ENCODE data around the gene PKIG.
"Not testable (repeated sequence)": the region's sequence is repeated elsewhere in the genome, so short reads cannot be mapped to it uniquely, and the experiment has no call there.

The PKIG gene

GRCh38 chr20:44552050-44552449 is 30.3 kb upstream of the PKIG start:
- no peaks in the 10 kb centered on the region for H3K27me3 Mint-ChIP-seq (ENCODE audit: low read depth)
- H3K4me1 Mint-ChIP-seq, result peaks cover 54% of the 10 kb centered on the region
- peak overlapping the region; percentile 78 to 84 (median 78) for H3K27ac Mint-ChIP-seq
- H3K36me3 Mint-ChIP-seq (ENCODE audit: low read depth), result no peaks in the 10 kb centered on the region
- no peaks in the 10 kb centered on the region for H3K9me3 Mint-ChIP-seq
- no peak for TF ChIP-seq CTCF (IDR thresholded peaks at IDR 0.05; ENCODE audit: unreplicated experiment in 3 of 3)
- no peak overlapping the region for H3K4me3 Mint-ChIP-seq

- H3K27me3 Mint-ChIP-seq (ENCODE audit: low read depth), result no peaks in the 10 kb centered on the region
- H3K4me1 Mint-ChIP-seq, result peaks cover 49% of the 10 kb centered on the region
- no peak for TF ChIP-seq CTCF (IDR thresholded peaks at IDR 0.05; ENCODE audit: unreplicated experiment in 3 of 3)
- H3K36me3 Mint-ChIP-seq (ENCODE audit: low read depth), result no peaks in the 10 kb centered on the region
- H3K27ac Mint-ChIP-seq, result peak overlapping the region; percentile 78 to 84 (median 78)
- H3K9me3 Mint-ChIP-seq, result no peaks in the 10 kb centered on the region
- peak overlapping the region in 2 of 3 experiments; percentile 3 to 26 for H3K4me3 Mint-ChIP-seq
Measured at GRCh38 chr20:44552568-44552949, 29.8 kb upstream of the PKIG start.

GRCh38 chr20:44552950-44553908 is 29.1 kb upstream of the PKIG start:
- H3K27ac Mint-ChIP-seq, result peak overlapping the region; percentile 78 to 84 (median 78)
- H3K36me3 Mint-ChIP-seq (ENCODE audit: low read depth), result no peaks in the 10 kb centered on the region
- no peaks in the 10 kb centered on the region for H3K9me3 Mint-ChIP-seq
- peaks cover 48% of the 10 kb centered on the region for H3K4me1 Mint-ChIP-seq
- TF ChIP-seq CTCF (IDR thresholded peaks at IDR 0.05; ENCODE audit: unreplicated experiment in 3 of 3), result no peak
- H3K4me3 Mint-ChIP-seq, result peak overlapping the region in 2 of 3 experiments; percentile 3 to 26
- H3K27me3 Mint-ChIP-seq (ENCODE audit: low read depth), result no peaks in the 10 kb centered on the region

- H3K27ac Mint-ChIP-seq, result no peak overlapping the region
- H3K9me3 Mint-ChIP-seq, result no peaks in the 10 kb centered on the region
- no peaks in the 10 kb centered on the region for H3K36me3 Mint-ChIP-seq (ENCODE audit: low read depth)
- no peaks in the 10 kb centered on the region for H3K27me3 Mint-ChIP-seq (ENCODE audit: low read depth)
- H3K4me1 Mint-ChIP-seq, result peaks cover 12% of the 10 kb centered on the region
- TF ChIP-seq CTCF (IDR thresholded peaks at IDR 0.05; ENCODE audit: unreplicated experiment in 3 of 3), result no peak
- no peak overlapping the region for H3K4me3 Mint-ChIP-seq
Measured at GRCh38 chr20:44559302-44559701, 23.1 kb upstream of the PKIG start.

GRCh38 chr20:44560229-44560628 is 22.1 kb upstream of the PKIG start:
- Mint-ChIP-seq H3K27me3 (ENCODE audit: low read depth) (no peaks in the 10 kb centered on the region), H3K36me3 (ENCODE audit: low read depth) (no peaks in the 10 kb centered on the region), H3K9me3 (no peaks in the 10 kb centered on the region), H3K27ac (no peak overlapping the region), H3K4me3 (no peak overlapping the region), H3K4me1 (peaks cover 9% of the 10 kb centered on the region)
- no peak for TF ChIP-seq CTCF (IDR thresholded peaks at IDR 0.05; ENCODE audit: unreplicated experiment in 3 of 3)

- H3K27ac Mint-ChIP-seq; H3K27me3 Mint-ChIP-seq (ENCODE audit: low read depth); H3K4me1 Mint-ChIP-seq; H3K9me3 Mint-ChIP-seq; H3K4me3 Mint-ChIP-seq; H3K36me3 Mint-ChIP-seq (ENCODE audit: low read depth): not testable (repeated sequence)
Measured at GRCh38 chr20:44560818-44561217, 21.6 kb upstream of the PKIG start.
